Left ventricle myocardium superior (tissue), 1 donor: ENCODE measurements around the gene GABRR1. TPM values are rescaled to one million over a fixed set of nuclear protein-coding genes. Genes with fewer than 3 reads are reported as not detected.

Source experiments
- ATAC-seq: fragments of 200-7000 bp; cut with Tn5 transposase; one replicate; pipeline ENCODE4 v1.9.1; 2020; ENCODE audit warnings: mild to moderate bottlenecking, moderate library complexity
- DNase-seq: peaks from one replicate; pipeline ENCODE4 v3.0.0-alpha.2; 2020
- intact Hi-C: fragments of 100-400 bp; cut with micrococcal nuclease; formaldehyde crosslinking; loops from one replicate; pipeline ENCODE4 v1.11.0; 2022
- total RNA-seq: library from RNA; stranded (reverse); fragmentation: NEBNext Ultra II Directional; extraction: Animal tissue kit (Norgen Biotek cat#: 25700); gene quantifications from one replicate; pipeline ENCODE4 v1.2.1, GENCODE V29; 2021
- donor health status: DM: no; HTN: yes; CAD: no; lungs with severe emphysema.

GABRR1 gene
- total RNA-seq, 1 donor from 2014 or later = not detected

GRCh38 chr6:89221971-89222711 lies 5.0 kb upstream of the GABRR1 start:
- ATAC-seq = no peak
- intact Hi-C loops = no loop called here

DNA sequence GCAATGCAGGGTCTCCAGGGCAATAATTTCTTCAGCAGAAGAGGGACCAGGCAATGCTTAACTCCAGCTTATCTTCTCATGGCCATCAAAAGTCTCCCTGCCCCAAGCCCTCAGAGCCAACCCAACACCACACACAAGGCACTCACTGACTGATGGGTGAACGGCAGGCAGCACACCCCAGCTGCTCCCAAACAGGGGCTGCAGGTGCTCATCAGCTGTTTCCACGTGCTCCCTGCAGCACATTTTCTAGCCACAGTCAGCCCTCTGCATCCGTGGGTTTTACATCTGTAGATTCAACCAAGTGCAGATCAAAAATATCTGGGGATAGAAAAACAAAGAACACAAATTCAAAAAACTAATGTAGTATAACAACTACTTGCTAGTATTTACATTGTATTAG lies 4.0 kb upstream of the GABRR1 start:
- intact Hi-C loops = no loop called here
- DNase-seq = no peak
- no peak for ATAC-seq

More at GRCh38 chr6:89221971-89222711, 5.0 kb upstream of the GABRR1 start:
- no peak for DNase-seq

GRCh38 chr6:89216411-89216810 lies 747 bp downstream of the GABRR1 start:
- DNase-seq (no peak), ATAC-seq (no peak)
- intact Hi-C loops = no loop called here

DNA sequence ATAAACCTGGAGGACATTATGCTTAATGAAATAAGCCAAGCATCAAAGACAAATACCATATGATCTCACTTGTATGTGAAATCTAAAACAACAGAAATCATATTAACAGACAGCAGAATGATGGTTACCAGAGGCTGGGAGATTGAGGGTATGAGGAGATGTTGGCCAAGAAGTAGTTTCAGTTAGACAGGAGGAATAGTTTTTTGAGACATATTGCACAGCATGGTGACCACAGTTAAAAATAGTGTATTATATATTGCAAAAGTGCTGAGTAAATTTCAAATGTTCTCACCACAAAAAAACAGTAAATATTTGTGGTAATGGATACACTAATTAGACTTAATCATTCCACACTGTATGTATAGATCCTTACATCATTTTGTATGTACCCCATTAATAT lies 1.8 kb downstream of the GABRR1 start:
- no peak for DNase-seq
- intact Hi-C loops = no loop called here
- ATAC-seq = no peak

DNA sequence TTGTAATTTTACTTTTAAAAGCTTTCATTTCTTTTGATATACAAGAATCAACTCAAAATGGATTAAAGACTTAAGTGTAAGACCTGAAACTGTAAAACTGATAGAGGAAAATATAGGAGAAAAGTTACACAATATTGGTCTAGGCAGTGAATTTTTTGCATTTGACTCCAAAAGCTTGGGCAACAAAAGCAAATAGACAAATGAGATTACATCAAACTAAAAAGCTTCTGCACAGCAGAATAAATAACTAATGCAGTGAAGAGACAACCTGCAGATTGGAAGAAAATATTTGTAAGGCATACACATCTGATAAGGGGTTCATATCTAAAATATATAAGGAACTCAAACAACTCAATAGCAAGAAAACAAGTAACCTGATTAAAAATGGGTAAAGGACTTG lies 3.0 kb downstream of the GABRR1 start:
- intact Hi-C loops = no loop called here
- DNase-seq (no peak), ATAC-seq (no peak)

DNA sequence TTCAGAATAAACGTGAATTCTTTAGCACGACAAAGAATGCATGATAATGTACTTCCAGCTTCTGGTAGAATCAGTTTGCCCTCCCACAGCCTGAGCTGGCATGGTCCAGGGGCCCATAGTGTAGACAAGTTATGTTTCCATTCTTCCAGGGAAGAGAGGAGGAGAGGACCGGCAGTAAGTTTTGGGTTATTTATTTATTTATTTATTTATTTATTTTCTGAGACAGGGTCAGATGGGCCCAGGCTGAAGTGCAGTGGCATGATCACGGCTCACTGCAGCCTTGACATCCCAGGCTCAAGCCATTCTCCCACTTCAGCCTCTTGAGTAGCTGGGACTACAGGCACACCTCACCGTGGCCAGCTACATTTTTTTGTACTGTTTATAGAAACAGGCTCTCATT lies 4.7 kb downstream of the GABRR1 start:
- intact Hi-C loops = no loop called here

GRCh38 chr6:89209457-89209856 lies 7.7 kb downstream of the GABRR1 start:
- ATAC-seq (no peak), DNase-seq (no peak)
- intact Hi-C loops = no loop called here

More for the DNA sequence above, 4.7 kb downstream of the GABRR1 start:
- ATAC-seq = no peak
- no peak for DNase-seq

GRCh38 chr6:89208551-89208950 lies 8.6 kb downstream of the GABRR1 start:
- ATAC-seq = no peak
- no peak for DNase-seq
- intact Hi-C loops = no loop called here

DNA sequence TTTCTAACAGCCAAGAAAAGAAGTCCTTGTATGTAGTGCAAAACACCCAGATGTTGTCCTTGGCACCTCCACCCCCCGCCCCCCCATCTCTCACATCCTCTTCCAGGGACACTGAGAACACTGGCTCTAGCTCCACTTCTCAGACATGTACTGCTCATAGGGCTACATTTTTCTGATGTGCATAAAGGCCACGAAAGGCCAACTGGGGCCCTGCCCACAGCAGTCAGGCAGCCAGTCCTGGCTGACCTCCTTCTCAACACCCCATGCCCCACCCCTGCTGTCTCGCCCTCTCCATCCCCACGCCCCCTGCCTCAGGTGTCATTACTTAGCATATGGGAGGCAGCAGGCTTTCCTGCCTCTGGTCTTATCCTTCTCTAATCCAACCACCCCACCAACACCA lies 11.3 kb downstream of the GABRR1 start:
- ATAC-seq (no peak), DNase-seq (no peak)
- intact Hi-C loops = no loop called here

DNA sequence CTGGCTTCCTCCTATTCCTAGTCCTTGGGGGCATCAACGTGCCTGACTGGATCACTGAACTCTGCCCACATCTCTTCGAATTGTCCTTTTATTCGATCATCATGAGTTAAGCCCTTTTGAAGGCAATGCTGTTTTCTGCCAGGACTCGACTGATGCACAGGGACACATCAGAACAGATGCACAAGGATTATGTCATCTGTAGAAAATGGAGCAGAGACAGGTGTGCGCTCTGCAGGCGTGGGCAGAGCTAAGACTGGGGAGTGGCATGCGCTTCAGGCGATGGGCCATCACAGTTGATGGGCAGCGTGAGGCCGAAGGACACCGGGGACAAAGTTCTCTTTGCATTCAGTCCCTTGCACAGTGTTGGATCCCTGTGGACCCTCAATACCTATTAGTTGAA lies 13.1 kb downstream of the GABRR1 start:
- DNase-seq = no peak
- intact Hi-C loops = no loop called here
- no peak for ATAC-seq

DNA sequence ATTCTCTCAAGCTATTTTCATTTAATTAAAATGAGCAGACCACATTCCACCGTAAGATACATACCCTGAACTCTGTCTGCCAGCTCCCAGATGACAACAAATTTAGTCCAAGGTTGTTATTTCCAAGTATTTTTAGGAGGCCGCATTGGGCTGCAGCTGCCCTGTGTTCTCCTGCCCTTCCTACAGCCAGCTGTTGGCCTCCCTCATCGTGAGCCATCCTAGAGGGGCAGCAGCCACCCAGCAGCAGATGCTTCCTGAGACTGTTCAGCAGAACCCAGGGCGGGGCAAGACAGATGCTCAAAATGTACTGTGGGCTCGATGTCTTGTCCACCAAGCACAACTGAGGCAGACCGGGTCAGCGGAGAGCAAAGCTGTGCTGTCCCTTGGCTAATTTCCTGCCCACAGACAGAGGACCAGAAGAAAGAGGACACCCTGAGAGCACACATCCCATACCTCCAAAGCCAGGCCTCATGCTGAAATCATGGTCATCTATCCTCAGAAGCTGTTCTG lies 16.4 kb downstream of the GABRR1 start:
- DNase-seq = no peak
- intact Hi-C loops = no loop called here
- ATAC-seq = no peak

GRCh38 chr6:89199579-89199978 lies 17.6 kb downstream of the GABRR1 start:
- no peak for DNase-seq
- no peak for ATAC-seq
- intact Hi-C loops = no loop called here

DNA sequence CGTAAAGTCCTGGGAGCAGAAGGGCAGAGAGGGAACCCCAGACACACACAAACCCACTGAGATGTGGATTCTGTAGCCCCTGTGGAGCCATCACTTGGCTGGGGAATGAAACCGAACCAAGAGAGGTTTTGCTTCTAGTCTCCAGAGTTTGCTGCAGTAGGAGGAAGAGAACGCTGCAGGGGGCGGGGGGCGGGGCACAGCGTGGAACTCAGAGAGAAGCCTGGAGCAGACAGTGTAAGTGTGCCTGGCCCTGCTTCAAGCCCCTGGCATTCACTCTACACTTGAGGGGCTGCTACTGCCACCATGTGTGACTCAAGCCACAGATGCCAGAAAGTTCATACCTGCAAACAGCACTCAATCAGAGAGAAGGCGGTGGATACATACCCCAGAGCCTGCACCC lies 18.9 kb downstream of the GABRR1 start:
- DNase-seq = no peak
- ATAC-seq = no peak
- intact Hi-C loops = no loop called here

GRCh38 chr6:89197141-89197540 lies 20.0 kb downstream of the GABRR1 start:
- DNase-seq = no peak
- ATAC-seq = no peak
- intact Hi-C loops = no loop called here

- no peak for ATAC-seq
- intact Hi-C loops = no loop called here
- no peak for DNase-seq
Measured at GRCh38 chr6:89194559-89194958, 22.6 kb downstream of the GABRR1 start.

DNA sequence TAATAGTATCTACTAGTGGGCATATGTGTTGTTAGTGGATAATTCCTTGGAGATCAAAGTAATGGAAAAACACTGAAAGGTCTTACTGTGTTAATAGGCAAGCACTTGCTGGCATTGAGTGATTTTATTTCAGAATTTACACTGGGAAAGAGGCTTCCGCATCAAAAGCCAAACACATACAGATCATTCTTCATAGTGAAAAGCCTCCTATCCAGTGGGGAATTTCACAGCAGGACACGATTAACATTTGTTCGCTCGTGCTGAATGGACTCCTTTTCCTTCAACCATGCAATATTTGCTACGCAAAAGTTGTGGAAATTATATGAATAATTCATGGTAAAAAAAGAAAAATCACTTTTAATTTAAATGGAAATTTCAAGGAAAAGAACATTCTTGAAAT lies 26.4 kb downstream of the GABRR1 start:
- DNase-seq (no peak), ATAC-seq (no peak)
- intact Hi-C loops = no loop called here

- DNase-seq = no peak
- intact Hi-C loops = no loop called here
- no peak for ATAC-seq
Measured at GRCh38 chr6:89187504-89187903, 29.7 kb downstream of the GABRR1 start.

DNA sequence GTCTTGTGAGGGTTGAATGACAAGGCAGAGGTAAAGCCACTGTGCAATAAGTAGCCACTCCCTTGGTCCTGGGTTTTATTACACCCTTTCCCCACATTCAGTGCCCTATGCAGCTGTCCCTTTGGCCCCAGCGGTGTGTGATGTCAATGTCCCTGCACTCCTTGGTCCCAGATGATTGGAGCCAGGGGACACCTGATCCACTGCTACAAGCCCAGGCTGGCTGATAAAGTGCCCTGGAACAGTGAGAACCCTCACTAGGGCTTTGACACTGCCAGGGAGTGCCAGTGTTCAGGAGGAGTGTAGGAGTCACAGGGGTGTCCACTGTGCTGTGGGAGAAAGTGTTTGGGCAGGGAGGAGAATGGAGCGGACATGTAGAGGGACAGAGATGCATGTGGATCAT lies 30.4 kb downstream of the GABRR1 start:
- ATAC-seq = peak; percentile 81
- intact Hi-C loops = no loop called here
- no peak for DNase-seq

DNA sequence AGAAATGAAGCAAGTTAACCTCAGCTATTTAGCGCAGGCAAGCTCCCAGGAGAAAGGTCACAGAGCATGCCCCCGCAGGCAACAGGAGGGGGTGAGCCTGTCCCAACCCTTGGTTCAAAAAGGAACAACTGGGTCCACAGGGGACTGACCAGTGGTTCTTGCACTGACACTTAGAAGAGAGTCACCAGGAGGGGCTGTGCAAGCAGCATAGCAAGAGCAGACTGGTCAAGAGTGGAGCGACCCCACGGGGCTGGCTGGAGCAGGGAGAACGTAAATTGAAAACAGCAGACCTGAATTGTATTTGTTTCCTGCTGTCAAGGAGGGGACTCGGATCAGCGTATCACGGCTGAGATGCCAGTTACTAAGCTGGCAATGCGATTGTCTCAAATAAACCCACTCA lies 32.8 kb downstream of the GABRR1 start:
- DNase-seq (no peak), ATAC-seq (no peak)
- intact Hi-C loops = no loop called here

DNA sequence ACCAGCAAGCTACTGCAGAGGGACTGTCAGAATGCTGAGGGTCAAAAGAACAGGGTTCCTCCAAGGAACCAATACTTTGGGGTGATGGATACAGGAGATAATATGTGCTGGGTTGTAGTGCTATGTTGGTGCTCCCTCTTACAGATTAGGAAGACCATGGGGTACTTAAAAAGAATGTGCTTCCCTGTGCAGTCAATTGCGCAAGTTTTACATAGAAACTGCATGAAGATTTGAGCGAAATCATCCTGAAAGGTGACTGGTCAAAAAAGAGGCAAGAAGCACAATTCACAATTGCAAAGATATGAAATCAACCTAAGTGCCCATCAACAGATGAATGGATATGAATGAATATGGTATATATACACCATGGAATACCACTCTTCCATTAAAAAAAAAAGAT lies 33.9 kb downstream of the GABRR1 start:
- intact Hi-C loops = no loop called here
- no peak for ATAC-seq

DNA sequence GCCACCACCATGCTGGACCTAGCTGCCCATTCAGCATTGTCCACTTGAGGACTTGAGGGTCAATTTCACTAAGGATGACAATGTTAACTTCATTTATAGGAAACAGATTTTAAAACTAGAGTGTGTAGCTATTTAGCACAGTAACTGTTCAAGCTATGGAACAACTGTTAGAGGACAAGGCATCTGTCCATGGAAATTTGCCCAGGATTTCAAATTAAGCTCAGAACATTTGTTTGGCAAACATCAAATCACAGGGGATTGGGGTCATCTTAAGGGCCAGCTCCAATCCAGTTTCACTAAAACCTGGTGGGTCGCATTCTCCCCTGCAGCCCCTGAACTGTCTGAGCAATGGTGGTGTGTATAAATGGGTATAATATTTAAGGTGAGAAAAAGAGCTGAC lies 36.2 kb downstream of the GABRR1 start:
- ATAC-seq (no peak), DNase-seq (no peak)
- intact Hi-C loops = no loop called here

More for the DNA sequence above, 33.9 kb downstream of the GABRR1 start:
- no peak for DNase-seq
